Keratinocyte (primary cell): ENCODE measurements around the gene ADAMTSL3.

ENCODE experiments used
- CTCF ChIP-seq, 3 experiments: IDR thresholded peaks in 1 of 3; conservative IDR thresholded peaks in 1 of 3; optimal IDR thresholded peaks in 1 of 3; 2 replicates in 2 of 3; 3 replicates in 1 of 3; pipeline versions ENCODE3 to v1.5.1; 2011; ENCODE audit warnings: low read length in 3 of 3, mild to moderate bottlenecking in 3 of 3, moderate library complexity in 2 of 3, control low read depth in 1 of 3, inconsistent platforms in 1 of 3; ENCODE audit not compliant: insufficient read depth in 2 of 3; ENCODE audit errors: extremely low read depth in 1 of 3
- EZH2 ChIP-seq: IDR thresholded peaks from one replicate; pipeline ENCODE4 v1.6.1; 2012; ENCODE audit warnings: inconsistent platforms, mild to moderate bottlenecking, low read length, moderate library complexity

- no peak for TF ChIP-seq CTCF (optimal IDR thresholded peaks at IDR 0.05 in 1 of 3, IDR thresholded peaks at IDR 0.05 in 1 of 3, conservative IDR thresholded peaks at IDR 0.05 in 1 of 3; ENCODE audit: extremely low read depth in 1 of 3, insufficient read depth in 2 of 3, low read length in 3 of 3)
- TF ChIP-seq EZH2, result no peak
Measured at GRCh38 chr15:83947156-83947555, 293.2 kb downstream of the ADAMTSL3 start.
